HG03103 (cell line): Measurements from ENCODE around the gene ADM.
"Not testable (repeated sequence)": the region's sequence is repeated elsewhere in the genome, so short reads cannot be mapped to it uniquely, and the experiment has no call there.

Experiments
- ATAC-seq: cut with Tn5 transposase; IDR thresholded peaks from one replicate; pipeline ENCODE4 v1.9.1; 2021; ENCODE audit warnings: low read depth; ENCODE audit not compliant: unreplicated experiment

Gene ADM

GRCh38 chr11:10304495-10305261 lies at the start of gene ADM:
TSS of gene ADM (plus strand) at chr11:10305073. CDS start at chr11:10305701, 628 bp downstream.
- no peak for ATAC-seq

- no peak for ATAC-seq
Measured at GRCh38 chr11:10255388-10256125, 49.3 kb upstream of the ADM start.

- ATAC-seq: no peak
Measured at GRCh38 chr11:10257478-10257877, 47.4 kb upstream of the ADM start.

- ATAC-seq: no peak
Measured at GRCh38 chr11:10261821-10262220, 43.1 kb upstream of the ADM start.

- ATAC-seq: no peak
Measured at GRCh38 chr11:10263929-10264328, 40.9 kb upstream of the ADM start.

- ATAC-seq: not testable (repeated sequence)
Measured at GRCh38 chr11:10264716-10265115, 40.2 kb upstream of the ADM start.

GRCh38 chr11:10265936-10266335 lies 38.9 kb upstream of the ADM start:
- no peak for ATAC-seq

- no peak for ATAC-seq
Measured at GRCh38 chr11:10267821-10268220, 37.1 kb upstream of the ADM start.

- no peak for ATAC-seq
Measured at GRCh38 chr11:10268746-10269488, 36.0 kb upstream of the ADM start.

GRCh38 chr11:10272132-10272531 lies 32.7 kb upstream of the ADM start:
- no peak for ATAC-seq

GRCh38 chr11:10273738-10274137 lies 31.1 kb upstream of the ADM start:
- ATAC-seq: no peak

GRCh38 chr11:10274726-10275125 lies 30.1 kb upstream of the ADM start:
- no peak for ATAC-seq

- no peak for ATAC-seq
Measured at GRCh38 chr11:10275714-10276113, 29.2 kb upstream of the ADM start.

- ATAC-seq: no peak
Measured at GRCh38 chr11:10282117-10282516, 22.8 kb upstream of the ADM start.

GRCh38 chr11:10283991-10284390 lies 20.9 kb upstream of the ADM start:
- no peak for ATAC-seq

- no peak for ATAC-seq
Measured at GRCh38 chr11:10285148-10285802, 19.6 kb upstream of the ADM start.

- ATAC-seq: no peak
Measured at GRCh38 chr11:10287140-10287539, 17.7 kb upstream of the ADM start.

- ATAC-seq: no peak
Measured at GRCh38 chr11:10287766-10288715, 16.8 kb upstream of the ADM start.

GRCh38 chr11:10288881-10289764 lies 15.8 kb upstream of the ADM start:
- ATAC-seq: no peak
